Astrocyte of the cerebellum (primary cell): Measurements from ENCODE around the gene KCNJ5.

Source experiments
- DNase-seq: peaks from one replicate; pipeline ENCODE4 v3.0.0-alpha.2; 2011; ENCODE audit warnings: low read depth
- H3K4me3 ChIP-seq: 2 replicates; pipeline ENCODE4 v1.5.1; 2011; ENCODE audit warnings: mild to moderate bottlenecking, low read depth, low read length, moderate library complexity
- CTCF ChIP-seq: IDR thresholded peaks from 2 replicates; pipeline ENCODE4 v1.5.1; 2012; ENCODE audit warnings: low read length, low read depth, moderate library complexity, mild to moderate bottlenecking; ENCODE audit errors: missing control alignments
- in situ Hi-C: cut with HindIII; loops from 2 replicates; pipeline ENCODE4 v1.10.0; 2017; ENCODE audit warnings: low sequenced_read_pairs

The KCNJ5 gene

DNA sequence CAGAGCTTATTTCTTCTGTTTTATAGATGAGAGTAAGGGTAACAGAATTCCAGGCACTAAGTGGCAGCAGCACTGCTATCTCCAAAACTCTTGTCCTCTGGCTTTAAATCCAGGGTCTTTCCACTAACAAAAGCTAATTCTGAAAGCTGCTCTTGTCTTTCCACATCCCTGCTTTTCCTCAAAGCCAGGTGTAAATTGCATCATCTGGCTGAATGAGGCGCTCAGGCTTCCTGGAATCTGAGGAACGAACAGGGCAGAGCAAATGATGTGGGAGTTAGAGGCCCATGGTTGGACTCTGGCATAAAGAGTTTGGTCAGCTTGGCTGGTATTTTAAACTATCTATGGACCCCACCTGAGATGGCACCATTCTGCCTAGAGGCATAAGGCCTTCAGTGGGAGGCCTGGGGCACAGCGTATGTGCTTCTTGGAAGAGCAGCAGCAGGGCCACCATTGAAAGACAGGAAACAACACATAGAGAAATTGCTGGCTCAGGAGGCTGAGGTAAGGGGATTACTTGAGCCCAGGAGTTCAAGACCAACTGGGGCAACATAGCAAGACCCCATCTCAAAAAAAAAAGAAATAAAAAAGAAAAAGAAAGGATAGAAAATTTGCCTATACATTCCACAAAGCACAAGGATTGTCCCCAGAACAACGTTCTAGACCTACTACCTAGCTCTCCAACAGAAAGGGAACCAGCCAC is 1.9 kb downstream of the KCNJ5 start:
- TF ChIP-seq CTCF = no peak
- in situ Hi-C loops = loop anchor here (25.0 kb wide), 1 partner anchor 444 kb away; no protein-coding TSS in a partner anchor
- DNase-seq = no peak
- no peak overlapping the region for H3K4me3 ChIP-seq

DNA sequence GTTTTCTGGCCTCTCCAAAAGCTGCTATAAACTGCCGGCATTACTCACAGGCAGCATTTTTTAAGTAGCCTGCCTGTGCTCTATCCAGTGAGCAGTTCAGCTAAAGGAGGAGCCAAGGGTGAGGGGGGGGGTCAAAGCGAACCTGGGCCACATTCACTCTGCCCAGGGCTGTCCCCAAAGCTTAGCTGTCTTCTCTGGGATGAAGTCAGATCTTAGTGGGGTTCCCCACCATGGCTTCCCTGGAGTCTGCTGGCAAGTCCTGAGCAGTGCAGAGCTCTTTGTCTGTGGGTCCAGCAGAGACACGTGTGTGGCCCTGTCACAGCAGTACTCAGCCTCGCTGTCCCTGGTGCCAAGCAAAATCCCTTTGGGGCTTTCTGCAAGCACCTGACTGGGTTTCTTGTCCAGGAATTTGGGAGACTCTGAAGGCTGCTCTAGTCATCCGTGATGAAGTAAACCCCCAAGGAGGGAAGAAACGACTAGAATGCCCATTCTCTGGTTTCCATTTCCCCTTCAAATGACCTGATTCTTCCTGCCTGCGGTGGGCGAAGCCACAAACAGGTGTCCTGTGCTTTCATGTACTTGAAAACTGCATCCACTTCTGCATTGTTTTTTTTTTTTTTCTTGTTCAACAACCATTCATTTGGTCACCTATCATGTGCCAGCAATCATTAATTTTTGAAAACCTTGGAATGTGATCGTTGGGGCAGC is 2.6 kb downstream of the KCNJ5 start:
- no peak overlapping the region for H3K4me3 ChIP-seq
- in situ Hi-C loops = loop anchor here (25.0 kb wide), 1 partner anchor 444 kb away; no protein-coding TSS in a partner anchor
- no peak for TF ChIP-seq CTCF
- no peak for DNase-seq

- no peak for DNase-seq
- in situ Hi-C loops = loop anchor here (25.0 kb wide), 1 partner anchor 443 kb away; no protein-coding TSS in a partner anchor
- no peak overlapping the region for H3K4me3 ChIP-seq
- no peak for TF ChIP-seq CTCF
Measured at GRCh38 chr11:128894286-128894681, 3.1 kb downstream of the KCNJ5 start.

DNA sequence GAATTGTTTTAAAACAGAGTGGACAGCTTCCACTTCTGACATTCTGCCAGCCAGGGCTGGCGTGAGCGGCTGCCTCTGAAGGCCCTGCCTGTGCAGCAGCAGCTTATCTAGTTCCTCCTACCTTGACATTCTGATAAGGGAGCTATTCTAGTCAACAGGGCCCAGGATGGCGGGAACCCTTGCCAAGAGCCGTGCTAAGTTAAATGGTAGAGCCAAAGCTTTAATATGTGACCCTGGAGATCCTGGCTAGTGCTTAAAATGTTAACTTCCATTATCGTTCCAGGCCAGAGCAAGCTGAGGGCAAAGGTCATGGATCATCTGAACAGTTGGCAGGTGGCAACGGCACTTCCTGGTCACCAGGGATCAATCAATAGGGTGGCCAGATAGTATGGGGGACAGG is 3.5 kb downstream of the KCNJ5 start:
- H3K4me3 ChIP-seq = no peak overlapping the region
- no peak for TF ChIP-seq CTCF
- in situ Hi-C loops = loop anchor here (25.0 kb wide), 1 partner anchor 443 kb away; no protein-coding TSS in a partner anchor
- DNase-seq = no peak

GRCh38 chr11:128895526-128895925 is 4.4 kb downstream of the KCNJ5 start:
- in situ Hi-C loops = loop anchor here (25.0 kb wide), 1 partner anchor 442 kb away; no protein-coding TSS in a partner anchor
- no peak for DNase-seq
- no peak overlapping the region for H3K4me3 ChIP-seq
- TF ChIP-seq CTCF = no peak

GRCh38 chr11:128896356-128896755 is 5.2 kb downstream of the KCNJ5 start:
- no peak overlapping the region for H3K4me3 ChIP-seq
- no peak for TF ChIP-seq CTCF
- in situ Hi-C loops = loop anchor here (25.0 kb wide), 1 partner anchor 441 kb away; no protein-coding TSS in a partner anchor
- no peak for DNase-seq
